Liver (tissue), 9 donors: ENCODE data around the gene DCLRE1A. TPM values are rescaled to one million over a fixed set of nuclear protein-coding genes. Genes with fewer than 3 reads are reported as not detected.
A peak's percentile ranks its signal among the peaks of the same experiment; 100 is the strongest.

Source experiments
- DNase-seq: peaks from one replicate; pipeline ENCODE4 v3.0.0-alpha.2; 2017; ENCODE audit warnings: low spot score
- H3K27ac ChIP-seq, 2 donors: one replicate each; pipeline ENCODE4 v1.7.0; 2013; ENCODE audit warnings: inconsistent platforms in 2 of 2, low read length in 2 of 2, control low read depth in 1 of 2, low read depth in 1 of 2, mild to moderate bottlenecking in 1 of 2
- H3K27me3 ChIP-seq, 4 donors: one replicate each; pipeline versions ENCODE4 v1.6.1 to v1.7.0; 2013; ENCODE audit warnings: low read length in 3 of 4, inconsistent platforms in 1 of 4, mild to moderate bottlenecking in 1 of 4, moderate library complexity in 1 of 4; ENCODE audit not compliant: control insufficient read depth in 4 of 4, insufficient read depth in 4 of 4
- H3K36me3 ChIP-seq, 4 donors: one replicate each; pipeline versions ENCODE4 v1.6.1 to v1.7.0; 2013; ENCODE audit warnings: low read length in 3 of 4, mild to moderate bottlenecking in 3 of 4, low read depth in 1 of 4, moderate library complexity in 1 of 4; ENCODE audit not compliant: control insufficient read depth in 4 of 4, insufficient read depth in 3 of 4
- H3K4me1 ChIP-seq, 4 donors: one replicate each; pipeline versions ENCODE4 v1.6.1 to v1.7.0; 2013; ENCODE audit warnings: low read length in 3 of 4, mild to moderate bottlenecking in 3 of 4, moderate library complexity in 1 of 4; ENCODE audit not compliant: control insufficient read depth in 4 of 4, insufficient read depth in 4 of 4
- H3K4me3 ChIP-seq, 3 donors: one replicate each; pipeline versions ENCODE4 v1.6.1 to v1.7.0; 2013; ENCODE audit warnings: low read length in 3 of 3, control low read depth in 1 of 3, low read depth in 1 of 3, mild to moderate bottlenecking in 1 of 3
- H3K9ac ChIP-seq, 2 donors: one replicate each; pipeline ENCODE4 v1.7.0; 2013; ENCODE audit warnings: low read length in 2 of 2, mild to moderate bottlenecking in 2 of 2, moderate library complexity in 2 of 2, control low read depth in 1 of 2, low read depth in 1 of 2
- H3K9me3 ChIP-seq, 4 donors: one replicate each; pipeline versions ENCODE4 v1.6.1 to v1.7.0; 2013; ENCODE audit warnings: low read length in 3 of 4; ENCODE audit not compliant: control insufficient read depth in 4 of 4
- HNF4G ChIP-seq: IDR thresholded peaks from 2 replicates; pipeline ENCODE4 v1.6.1; 2016; ENCODE audit warnings: antibody characterized with exemption
- JUND ChIP-seq, 2 donors: IDR thresholded peaks; 2 replicates each; pipeline ENCODE4 v1.6.1; 2016; ENCODE audit warnings: antibody characterized with exemption in 2 of 2
- NR2F2 ChIP-seq: IDR thresholded peaks from 2 replicates; pipeline ENCODE4 v1.6.1; 2016; ENCODE audit warnings: antibody characterized with exemption
- RAD21 ChIP-seq, 2 donors: IDR thresholded peaks; 2 replicates each; pipeline ENCODE4 v1.6.1; 2016; ENCODE audit warnings: antibody characterized with exemption in 2 of 2, mild to moderate bottlenecking in 2 of 2
- RXRA ChIP-seq, 2 donors: IDR thresholded peaks; 2 replicates each; pipeline ENCODE4 v1.6.1; 2017 to 2018; ENCODE audit warnings: antibody characterized with exemption in 2 of 2, mild to moderate bottlenecking in 1 of 2
- TAF1 ChIP-seq: conservative IDR thresholded peaks from 2 replicates; pipeline ENCODE4 v1.6.1; 2016; ENCODE audit warnings: antibody characterized with exemption, mild to moderate bottlenecking
- WGBS: extraction: QIAGEN DNeasy Blood & Tissue Kit; methylation state at CpG from one replicate; pipeline ENCODE4 v1.1.7; 2013; 5-methylcytosine and 5-hydroxymethylcytosine counted together
- polyA plus RNA-seq, 2 donors: library from polyadenylated mRNA; stranded (reverse) in 1 of 2; unstranded in 1 of 2; fragments of 200-250 nt in 1 of 2; fragments of >200 nt in 1 of 2; fragmentation: Nextera tagmentation in 1 of 2; extraction: Ambion mirVana in 1 of 2; gene quantifications; one replicate each; pipeline versions ENCODE4 v1.2.1 to v1.2.3, GENCODE V29; 2013 to 2015
- total RNA-seq, 2 donors: library from RNA; depleted of rRNA; stranded (reverse); fragments of >200 nt; gene quantifications; one replicate each; pipeline ENCODE4 v1.2.3, GENCODE V29; 2014
- TF ChIP-seq, protein P1 (sequence below): IDR thresholded peaks from 2 replicates; pipeline ENCODE4 v1.6.1; 2016; ENCODE audit warnings: antibody characterized with exemption, mild to moderate bottlenecking
- donor health status: healthy.
- donor health status: healthy.
- donor health status: healthy.
- donor health status: healthy.
- donor health status: healthy.

DCLRE1A gene
- total and polyA plus RNA-seq, 4 donors = 1.9 to 11.3 (median 6.4) TPM

DNA sequence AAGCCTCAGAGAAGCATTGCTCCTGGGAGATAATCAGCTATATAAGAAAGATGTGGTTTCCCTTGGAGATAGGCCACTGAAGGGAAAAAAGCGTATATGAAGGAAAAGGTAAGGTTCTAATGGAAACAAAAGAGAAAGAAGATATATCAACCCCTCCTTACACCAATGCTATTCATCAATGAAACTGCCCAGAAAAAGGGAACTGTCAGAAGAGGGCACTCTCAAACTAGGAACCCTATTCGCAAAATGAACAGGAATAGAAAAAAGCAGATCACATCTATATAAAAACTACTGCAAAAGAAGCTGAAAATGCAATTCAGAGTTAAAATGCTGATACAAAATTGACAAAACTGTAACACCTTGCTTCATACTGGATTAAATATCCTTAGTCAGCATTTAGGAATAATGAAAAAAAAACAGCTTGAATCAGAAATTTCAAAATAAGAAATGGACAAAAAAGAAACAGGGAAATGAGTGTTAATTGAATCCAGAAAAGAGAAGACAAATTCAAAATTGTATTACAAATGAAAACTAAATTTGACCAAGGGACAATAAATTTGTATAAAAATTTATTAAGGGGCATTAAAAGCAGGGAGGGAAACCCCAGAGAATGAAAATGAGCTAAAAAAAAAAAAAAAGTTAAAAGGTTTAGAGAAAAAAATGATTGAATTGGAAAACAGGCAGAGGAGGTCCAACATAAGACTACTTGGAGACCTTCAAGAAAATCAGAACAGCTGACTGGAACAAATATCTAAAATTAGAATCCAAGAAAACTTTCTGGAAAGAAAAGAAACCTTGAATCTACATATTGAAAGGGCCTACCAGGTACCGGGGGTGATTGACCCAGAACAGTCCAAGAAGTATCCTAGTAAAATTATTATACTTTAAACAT lies 18.5 kb upstream of the DCLRE1A start:
- Histone ChIP-seq H3K4me1 (peaks cover 0 to 2% (median 0%) of the 10 kb centered on the region in 4 donors), H3K27me3 (no peaks in the 10 kb centered on the region), H3K9me3 (no peaks in the 10 kb centered on the region), H3K4me3 (no peak overlapping the region), H3K27ac (no peak overlapping the region), H3K9ac (no peak overlapping the region), H3K36me3 (peaks cover 0 to 6% (median 2%) of the 10 kb centered on the region in 4 donors)
- TF ChIP-seq RAD21 (IDR thresholded peaks at IDR 0.05) (peak; percentile 20 to 44), RXRA (IDR thresholded peaks at IDR 0.05) (no peak)
- WGBS = 96% methylated on average over 3 of the region's 3 CpGs
- DNase-seq = no peak

DNA sequence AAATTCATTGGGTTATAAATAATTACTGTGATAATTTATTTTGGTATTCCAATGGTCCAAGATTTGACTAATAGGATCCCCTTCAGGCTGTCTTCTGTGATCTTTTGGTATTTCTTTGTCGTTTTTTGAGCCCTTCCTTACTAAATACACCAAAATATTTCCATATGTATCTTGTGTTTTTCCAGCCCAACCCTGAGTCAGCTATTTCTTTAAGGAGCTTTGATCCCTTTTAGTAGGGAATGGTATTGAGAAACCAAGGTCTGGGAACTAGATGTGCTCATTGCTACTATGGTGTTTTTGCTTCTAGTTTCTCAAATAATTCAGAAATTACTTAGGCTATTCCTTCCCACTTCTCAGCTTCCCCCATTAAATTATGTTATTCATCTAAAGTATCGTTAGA lies 15.9 kb upstream of the DCLRE1A start:
- TF ChIP-seq, protein P1, sequence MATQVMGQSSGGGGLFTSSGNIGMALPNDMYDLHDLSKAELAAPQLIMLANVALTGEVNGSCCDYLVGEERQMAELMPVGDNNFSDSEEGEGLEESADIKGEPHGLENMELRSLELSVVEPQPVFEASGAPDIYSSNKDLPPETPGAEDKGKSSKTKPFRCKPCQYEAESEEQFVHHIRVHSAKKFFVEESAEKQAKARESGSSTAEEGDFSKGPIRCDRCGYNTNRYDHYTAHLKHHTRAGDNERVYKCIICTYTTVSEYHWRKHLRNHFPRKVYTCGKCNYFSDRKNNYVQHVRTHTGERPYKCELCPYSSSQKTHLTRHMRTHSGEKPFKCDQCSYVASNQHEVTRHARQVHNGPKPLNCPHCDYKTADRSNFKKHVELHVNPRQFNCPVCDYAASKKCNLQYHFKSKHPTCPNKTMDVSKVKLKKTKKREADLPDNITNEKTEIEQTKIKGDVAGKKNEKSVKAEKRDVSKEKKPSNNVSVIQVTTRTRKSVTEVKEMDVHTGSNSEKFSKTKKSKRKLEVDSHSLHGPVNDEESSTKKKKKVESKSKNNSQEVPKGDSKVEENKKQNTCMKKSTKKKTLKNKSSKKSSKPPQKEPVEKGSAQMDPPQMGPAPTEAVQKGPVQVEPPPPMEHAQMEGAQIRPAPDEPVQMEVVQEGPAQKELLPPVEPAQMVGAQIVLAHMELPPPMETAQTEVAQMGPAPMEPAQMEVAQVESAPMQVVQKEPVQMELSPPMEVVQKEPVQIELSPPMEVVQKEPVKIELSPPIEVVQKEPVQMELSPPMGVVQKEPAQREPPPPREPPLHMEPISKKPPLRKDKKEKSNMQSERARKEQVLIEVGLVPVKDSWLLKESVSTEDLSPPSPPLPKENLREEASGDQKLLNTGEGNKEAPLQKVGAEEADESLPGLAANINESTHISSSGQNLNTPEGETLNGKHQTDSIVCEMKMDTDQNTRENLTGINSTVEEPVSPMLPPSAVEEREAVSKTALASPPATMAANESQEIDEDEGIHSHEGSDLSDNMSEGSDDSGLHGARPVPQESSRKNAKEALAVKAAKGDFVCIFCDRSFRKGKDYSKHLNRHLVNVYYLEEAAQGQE = no peak
- DNase-seq = no peak
- Histone ChIP-seq H3K9me3 (no peaks in the 10 kb centered on the region), H3K4me1 (peaks cover 0 to 3% (median under 1%) of the 10 kb centered on the region in 4 donors), H3K9ac (no peak overlapping the region), H3K27me3 (no peaks in the 10 kb centered on the region), H3K27ac (no peak overlapping the region), H3K36me3 (peaks cover 0 to 2% (median under 1%) of the 10 kb centered on the region in 4 donors), H3K4me3 (no peak overlapping the region)
- WGBS = 93% methylated on average over 2 of the region's 2 CpGs

DNA sequence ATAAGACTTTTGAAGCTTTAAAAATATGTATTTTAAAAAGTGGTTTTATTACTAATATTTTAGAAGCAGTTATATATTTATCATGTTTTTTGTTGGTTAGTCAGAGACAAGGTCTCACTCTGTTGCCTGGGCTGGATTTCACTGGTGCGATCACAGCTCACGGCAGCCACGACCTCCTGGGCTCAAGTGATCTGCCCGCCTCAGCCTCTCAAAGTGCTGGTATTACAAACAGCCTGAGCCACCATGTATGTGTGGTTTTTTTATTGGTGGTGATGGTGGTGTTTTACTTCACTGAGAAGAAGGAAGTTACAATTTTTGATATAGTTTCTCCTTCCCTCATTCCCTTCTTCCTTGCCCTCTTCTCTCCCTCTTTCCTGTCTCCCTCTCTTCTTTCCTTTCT lies 14.0 kb upstream of the DCLRE1A start:
- Histone ChIP-seq H3K9ac (no peak overlapping the region), H3K9me3 (no peaks in the 10 kb centered on the region), H3K36me3 (peaks cover 0 to 2% (median under 1%) of the 10 kb centered on the region in 4 donors), H3K27me3 (no peaks in the 10 kb centered on the region), H3K4me3 (no peak overlapping the region), H3K4me1 (peaks cover 0 to 3% (median under 1%) of the 10 kb centered on the region in 4 donors), H3K27ac (no peak overlapping the region)
- DNase-seq = no peak
- WGBS = 94% methylated on average over 4 of the region's 4 CpGs
- TF ChIP-seq HNF4G = no peak
- TF ChIP-seq JUND (IDR thresholded peaks at IDR 0.05) = no peak
- no peak for TF ChIP-seq NR2F2

DNA sequence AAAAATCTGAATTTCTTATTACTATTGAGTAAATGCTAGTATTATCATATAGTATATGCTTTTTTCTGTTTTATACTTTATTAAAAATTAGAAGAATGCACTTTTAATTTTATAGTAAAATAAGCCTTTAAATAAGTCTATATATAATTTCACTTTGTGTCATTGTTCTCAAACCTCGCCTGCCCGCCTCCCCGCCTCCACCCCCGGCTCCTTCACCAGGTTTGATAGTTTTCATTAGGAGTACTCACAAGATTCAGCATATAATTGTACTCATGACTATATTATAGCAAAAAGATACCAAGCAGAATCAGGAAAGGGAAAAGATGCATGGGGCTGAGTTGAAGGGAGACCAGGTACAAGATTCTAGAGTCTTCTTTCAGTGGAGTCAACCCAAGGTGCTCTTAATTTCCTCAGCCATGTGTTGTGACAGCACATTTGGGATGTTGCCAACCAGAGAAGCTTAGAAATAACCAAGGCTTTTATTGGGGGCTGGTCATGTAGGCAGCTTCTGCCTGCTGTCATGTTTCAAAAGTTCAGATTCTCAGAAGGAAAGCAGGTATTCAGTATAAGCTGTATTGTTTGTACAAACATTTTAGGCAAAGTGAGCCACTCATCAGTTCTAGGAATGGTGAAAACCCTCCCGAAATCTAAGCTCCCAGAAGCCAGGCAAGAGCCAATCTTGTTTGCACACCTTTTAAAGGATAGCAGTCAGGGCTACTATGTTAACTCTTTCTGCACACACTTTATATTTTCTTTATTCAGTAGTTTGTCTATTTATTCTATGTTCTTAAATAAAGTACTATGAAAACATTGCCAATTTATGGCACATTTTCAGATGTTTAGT lies 12.9 kb upstream of the DCLRE1A start:
- no peak for TF ChIP-seq TAF1
- 91% methylated on average over 5 of the region's 5 CpGs for WGBS
- Histone ChIP-seq H3K27ac (no peak overlapping the region), H3K4me3 (no peak overlapping the region), H3K4me1 (peaks cover 0 to 3% (median under 1%) of the 10 kb centered on the region in 4 donors), H3K9ac (no peak overlapping the region), H3K27me3 (no peaks in the 10 kb centered on the region), H3K36me3 (peaks cover 0 to 1% (median 0%) of the 10 kb centered on the region in 4 donors), H3K9me3 (no peaks in the 10 kb centered on the region)
- DNase-seq = no peak
